WTC11 (cell line): ENCODE measurements around the gene EBF3. TPM values are rescaled to one million over a fixed set of nuclear protein-coding genes. Genes with fewer than 3 reads are reported as not detected.

Experiments
- ATAC-seq: fragments of 200-7000 bp; cut with Tn5 transposase; 2 replicates; pipeline ENCODE4 v1.10.0; 2021; ENCODE audit warnings: mild to moderate bottlenecking, moderate library complexity
- CTCF ChIA-PET: fragments of 300-600 bp; sonication (Branson Sonifier 250); formaldehyde crosslinking; loops from one replicate; lab custom pipeline; 2021; ENCODE audit warnings: antibody characterized with exemption; lab: Charles Lee
- POLR2A ChIA-PET: fragments of 350-600 bp; sonication (Branson Sonifier 250); formaldehyde crosslinking; loops from one replicate; lab custom pipeline; 2021; ENCODE audit warnings: antibody characterized with exemption; lab: Charles Lee
- DNase-seq: peaks from one replicate; pipeline ENCODE4 v3.0.0; 2021; ENCODE audit warnings: low spot score
- H3K27ac Mint-ChIP-seq: 2 replicates; pipeline ENCODE4 v1.8.0; 2021; ENCODE audit warnings: mixed read lengths
- H3K27me3 Mint-ChIP-seq: 2 replicates; pipeline ENCODE4 v1.8.0; 2021; ENCODE audit warnings: low read depth, mild to moderate bottlenecking, moderate library complexity, mixed read lengths
- H3K36me3 Mint-ChIP-seq: 2 replicates; pipeline ENCODE4 v1.8.0; 2021; ENCODE audit warnings: mixed read lengths
- H3K4me1 Mint-ChIP-seq: 2 replicates; pipeline ENCODE4 v1.8.0; 2022; ENCODE audit warnings: mixed read lengths
- H3K4me3 Mint-ChIP-seq: 2 replicates; pipeline ENCODE4 v1.8.0; 2021; ENCODE audit warnings: mild to moderate bottlenecking, moderate library complexity, mixed read lengths
- H3K9me3 Mint-ChIP-seq: 2 replicates; pipeline ENCODE4 v1.8.0; 2021; ENCODE audit warnings: mixed read lengths
- AR ChIP-seq: fragments of 250-450 bp; sonication (Bioruptor Pico); IDR thresholded peaks from 2 replicates; pipeline ENCODE4 v1.9.0; 2021; ENCODE audit warnings: mild to moderate bottlenecking
- CBFB ChIP-seq: sonication (generic); formaldehyde crosslinking; IDR thresholded peaks from 2 replicates; pipeline ENCODE4 v1.8.1; 2022; ENCODE audit warnings: mild to moderate bottlenecking, low read depth, missing genetic modification reagents
- CREB1 ChIP-seq: sonication (generic); formaldehyde crosslinking; IDR thresholded peaks from 2 replicates; pipeline ENCODE4 v1.8.0; 2023; ENCODE audit warnings: mild to moderate bottlenecking, missing genetic modification reagents
- E2F5 ChIP-seq: sonication (generic); formaldehyde crosslinking; IDR thresholded peaks from 2 replicates; pipeline ENCODE4 v1.8.1; 2022; ENCODE audit warnings: mild to moderate bottlenecking, moderate library complexity, missing genetic modification reagents
- ELF4 ChIP-seq: sonication (generic); formaldehyde crosslinking; IDR thresholded peaks from 2 replicates; pipeline ENCODE4 v1.8.1; 2022; ENCODE audit warnings: low read depth, mild to moderate bottlenecking, moderate library complexity, missing genetic modification reagents
- EMX1 ChIP-seq: fragments of 250-450 bp; sonication (Bioruptor Pico); IDR thresholded peaks from 2 replicates; pipeline ENCODE4 v1.8.0; 2021; ENCODE audit warnings: mild to moderate bottlenecking
- FOXK1 ChIP-seq: sonication (generic); formaldehyde crosslinking; IDR thresholded peaks from 2 replicates; pipeline ENCODE4 v1.8.0; 2022; ENCODE audit warnings: mild to moderate bottlenecking, moderate library complexity, missing genetic modification reagents
- HMGA2 ChIP-seq: fragments of 250-450 bp; sonication (Bioruptor Pico); IDR thresholded peaks from 2 replicates; pipeline ENCODE4 v1.4.0; 2021; ENCODE audit warnings: mild to moderate bottlenecking, moderate library complexity
- JUN ChIP-seq: sonication (generic); formaldehyde crosslinking; IDR thresholded peaks from 2 replicates; pipeline ENCODE4 v1.8.0; 2023; ENCODE audit warnings: mild to moderate bottlenecking, missing genetic modification reagents
- MYBL2 ChIP-seq: sonication (generic); formaldehyde crosslinking; IDR thresholded peaks from 2 replicates; pipeline ENCODE4 v1.8.1; 2023; ENCODE audit warnings: mild to moderate bottlenecking, moderate library complexity, missing genetic modification reagents
- NR1H2 ChIP-seq: sonication (generic); formaldehyde crosslinking; IDR thresholded peaks from 2 replicates; pipeline ENCODE4 v1.9.0; 2021; ENCODE audit warnings: mild to moderate bottlenecking, moderate library complexity, missing genetic modification reagents
- NR2C2 ChIP-seq: sonication (generic); formaldehyde crosslinking; IDR thresholded peaks from 2 replicates; pipeline ENCODE4 v1.8.0; 2022; ENCODE audit warnings: mild to moderate bottlenecking, missing genetic modification reagents
- PRRX2 ChIP-seq: fragments of 250-450 bp; sonication (Bioruptor Pico); IDR thresholded peaks from 2 replicates; pipeline ENCODE4 v1.8.0; 2021; ENCODE audit warnings: mild to moderate bottlenecking
- SMAD3 ChIP-seq: sonication (generic); formaldehyde crosslinking; IDR thresholded peaks from 2 replicates; pipeline ENCODE4 v1.8.0; 2022; ENCODE audit warnings: missing genetic modification reagents, mild to moderate bottlenecking, borderline replicate concordance
- SOX15 ChIP-seq: fragments of 250-450 bp; sonication (Bioruptor Pico); IDR thresholded peaks from 2 replicates; pipeline ENCODE4 v1.9.0; 2021; ENCODE audit warnings: mild to moderate bottlenecking
- TEAD4 ChIP-seq: sonication (generic); formaldehyde crosslinking; IDR thresholded peaks from 2 replicates; pipeline ENCODE4 v1.8.0; 2022; ENCODE audit warnings: mild to moderate bottlenecking, missing genetic modification reagents
- ZNF219 ChIP-seq: sonication (generic); formaldehyde crosslinking; IDR thresholded peaks from 2 replicates; pipeline ENCODE4 v1.8.0; 2023; ENCODE audit warnings: missing genetic modification reagents, mild to moderate bottlenecking, borderline replicate concordance
- ZNF671 ChIP-seq: fragments of 250-450 bp; sonication (Bioruptor Pico); IDR thresholded peaks from 2 replicates; pipeline ENCODE4 v1.8.0; 2021; ENCODE audit warnings: mild to moderate bottlenecking
- total RNA-seq: library from RNA; stranded (reverse); gene quantifications from 3 replicates; pipeline ENCODE4 v1.2.3, GENCODE V29; 2021
- TF ChIP-seq, protein P1 (sequence below): sonication (generic); formaldehyde crosslinking; IDR thresholded peaks from 2 replicates; pipeline ENCODE4 v1.8.0; 2022; ENCODE audit warnings: missing genetic modification reagents
- TF ChIP-seq, protein P2 (sequence below): sonication (generic); formaldehyde crosslinking; IDR thresholded peaks from 2 replicates; pipeline ENCODE4 v1.8.0; 2022; ENCODE audit warnings: mild to moderate bottlenecking, missing genetic modification reagents
- TF ChIP-seq, protein P3 (sequence below): sonication (generic); formaldehyde crosslinking; IDR thresholded peaks from 2 replicates; pipeline ENCODE4 v1.8.0; 2023; ENCODE audit warnings: mild to moderate bottlenecking, missing genetic modification reagents

The EBF3 gene
- total RNA-seq, 1 experiment from 2014 or later = 1.2 TPM

DNA sequence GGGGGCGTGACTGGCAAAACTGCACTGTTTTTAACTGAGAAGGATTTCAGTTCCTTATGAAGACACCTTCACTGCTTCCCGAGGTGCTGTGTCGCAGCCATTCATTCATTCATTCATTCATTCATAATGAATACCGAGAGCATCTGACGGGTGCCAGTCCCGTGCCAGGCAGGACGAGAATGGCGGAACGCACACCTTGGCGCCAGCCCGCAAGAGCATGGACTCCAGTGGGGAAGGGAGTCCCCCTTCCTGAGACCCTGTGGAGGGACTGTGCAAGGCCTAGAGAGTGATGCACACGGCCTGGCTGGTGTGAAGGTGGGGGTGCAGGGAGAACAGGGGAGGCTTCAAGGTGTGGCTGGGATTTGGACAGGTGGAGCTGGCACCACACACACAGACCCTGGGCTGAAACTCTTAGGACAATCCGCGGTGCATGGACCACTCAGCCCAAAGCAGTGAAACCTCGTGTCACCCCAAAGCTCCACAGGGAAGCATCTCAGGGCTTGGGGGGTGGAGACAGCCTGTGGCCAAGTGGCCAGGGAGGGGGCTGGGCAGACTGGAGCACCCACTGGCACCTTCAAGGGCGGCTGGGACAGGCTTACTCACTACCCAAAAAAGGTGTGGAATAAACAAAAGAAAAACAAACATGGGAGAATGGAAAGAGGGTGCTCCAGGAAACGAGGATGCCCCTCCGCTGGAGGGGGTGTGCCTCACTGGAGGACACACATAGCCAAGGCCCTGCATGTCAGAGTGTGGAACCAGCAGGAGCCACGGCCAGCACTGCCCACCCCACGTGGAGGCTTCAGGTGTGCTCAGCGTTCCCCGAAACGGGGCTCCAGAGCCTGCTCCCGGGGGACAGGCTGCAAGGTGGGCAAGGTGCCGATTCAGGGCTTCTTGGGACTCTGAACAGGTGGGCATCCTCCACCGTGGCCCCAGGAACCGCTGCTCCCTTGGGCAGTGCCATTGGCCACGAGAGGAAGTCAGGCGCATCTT lies 37.7 kb downstream of the EBF3 start (continued):
- TF ChIP-seq JUN (CRISPR knock-in tag) (no peak), ZNF219 (no peak), HMGA2 (CRISPR knock-in tag) (no peak), E2F5 (no peak), NR2C2 (no peak), CREB1 (no peak), EMX1 (CRISPR knock-in tag) (no peak), FOXK1 (no peak), SOX15 (CRISPR knock-in tag) (no peak)

GRCh38 chr10:129924375-129925085 lies 39.5 kb downstream of the EBF3 start:
- Mint-ChIP-seq H3K9me3 (no peaks in the 10 kb centered on the region), H3K4me1 (peaks cover 12% of the 10 kb centered on the region), H3K27ac (no peak overlapping the region), H3K27me3 (no peaks in the 10 kb centered on the region), H3K36me3 (no peaks in the 10 kb centered on the region), H3K4me3 (no peak overlapping the region)
- DNase-seq = no peak
- POLR2A ChIA-PET = no interaction called here
- CTCF ChIA-PET = interaction anchor here (0.7 to 1.9 kb wide), 3 partner anchors 34 to 71 kb away, joined by 3 to 9 read pairs (median 3); no protein-coding TSS in a partner anchor
- no peak for ATAC-seq
- TF ChIP-seq TEAD4 (CRISPR knock-in tag) (no peak), SMAD3 (CRISPR knock-in tag) (no peak), PRRX2 (CRISPR knock-in tag) (no peak), MYBL2 (CRISPR knock-in tag) (no peak), ZNF671 (no peak), SOX15 (CRISPR knock-in tag) (no peak), CBFB (CRISPR knock-in tag) (no peak), ELF4 (CRISPR knock-in tag) (no peak), AR (CRISPR knock-in tag) (no peak), NR1H2 (CRISPR knock-in tag) (no peak), CREB1 (no peak)
- TF ChIP-seq, protein P1, sequence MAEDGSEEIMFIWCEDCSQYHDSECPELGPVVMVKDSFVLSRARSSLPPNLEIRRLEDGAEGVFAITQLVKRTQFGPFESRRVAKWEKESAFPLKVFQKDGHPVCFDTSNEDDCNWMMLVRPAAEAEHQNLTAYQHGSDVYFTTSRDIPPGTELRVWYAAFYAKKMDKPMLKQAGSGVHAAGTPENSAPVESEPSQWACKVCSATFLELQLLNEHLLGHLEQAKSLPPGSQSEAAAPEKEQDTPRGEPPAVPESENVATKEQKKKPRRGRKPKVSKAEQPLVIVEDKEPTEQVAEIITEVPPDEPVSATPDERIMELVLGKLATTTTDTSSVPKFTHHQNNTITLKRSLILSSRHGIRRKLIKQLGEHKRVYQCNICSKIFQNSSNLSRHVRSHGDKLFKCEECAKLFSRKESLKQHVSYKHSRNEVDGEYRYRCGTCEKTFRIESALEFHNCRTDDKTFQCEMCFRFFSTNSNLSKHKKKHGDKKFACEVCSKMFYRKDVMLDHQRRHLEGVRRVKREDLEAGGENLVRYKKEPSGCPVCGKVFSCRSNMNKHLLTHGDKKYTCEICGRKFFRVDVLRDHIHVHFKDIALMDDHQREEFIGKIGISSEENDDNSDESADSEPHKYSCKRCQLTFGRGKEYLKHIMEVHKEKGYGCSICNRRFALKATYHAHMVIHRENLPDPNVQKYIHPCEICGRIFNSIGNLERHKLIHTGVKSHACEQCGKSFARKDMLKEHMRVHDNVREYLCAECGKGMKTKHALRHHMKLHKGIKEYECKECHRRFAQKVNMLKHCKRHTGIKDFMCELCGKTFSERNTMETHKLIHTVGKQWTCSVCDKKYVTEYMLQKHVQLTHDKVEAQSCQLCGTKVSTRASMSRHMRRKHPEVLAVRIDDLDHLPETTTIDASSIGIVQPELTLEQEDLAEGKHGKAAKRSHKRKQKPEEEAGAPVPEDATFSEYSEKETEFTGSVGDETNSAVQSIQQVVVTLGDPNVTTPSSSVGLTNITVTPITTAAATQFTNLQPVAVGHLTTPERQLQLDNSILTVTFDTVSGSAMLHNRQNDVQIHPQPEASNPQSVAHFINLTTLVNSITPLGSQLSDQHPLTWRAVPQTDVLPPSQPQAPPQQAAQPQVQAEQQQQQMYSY = no peak
- TF ChIP-seq, protein P2, sequence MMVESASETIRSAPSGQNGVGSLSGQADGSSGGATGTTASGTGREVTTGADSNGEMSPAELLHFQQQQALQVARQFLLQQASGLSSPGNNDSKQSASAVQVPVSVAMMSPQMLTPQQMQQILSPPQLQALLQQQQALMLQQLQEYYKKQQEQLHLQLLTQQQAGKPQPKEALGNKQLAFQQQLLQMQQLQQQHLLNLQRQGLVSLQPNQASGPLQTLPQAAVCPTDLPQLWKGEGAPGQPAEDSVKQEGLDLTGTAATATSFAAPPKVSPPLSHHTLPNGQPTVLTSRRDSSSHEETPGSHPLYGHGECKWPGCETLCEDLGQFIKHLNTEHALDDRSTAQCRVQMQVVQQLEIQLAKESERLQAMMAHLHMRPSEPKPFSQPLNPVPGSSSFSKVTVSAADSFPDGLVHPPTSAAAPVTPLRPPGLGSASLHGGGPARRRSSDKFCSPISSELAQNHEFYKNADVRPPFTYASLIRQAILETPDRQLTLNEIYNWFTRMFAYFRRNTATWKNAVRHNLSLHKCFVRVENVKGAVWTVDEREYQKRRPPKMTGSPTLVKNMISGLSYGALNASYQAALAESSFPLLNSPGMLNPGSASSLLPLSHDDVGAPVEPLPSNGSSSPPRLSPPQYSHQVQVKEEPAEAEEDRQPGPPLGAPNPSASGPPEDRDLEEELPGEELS (CRISPR knock-in tag) = no peak
- TF ChIP-seq, protein P3, sequence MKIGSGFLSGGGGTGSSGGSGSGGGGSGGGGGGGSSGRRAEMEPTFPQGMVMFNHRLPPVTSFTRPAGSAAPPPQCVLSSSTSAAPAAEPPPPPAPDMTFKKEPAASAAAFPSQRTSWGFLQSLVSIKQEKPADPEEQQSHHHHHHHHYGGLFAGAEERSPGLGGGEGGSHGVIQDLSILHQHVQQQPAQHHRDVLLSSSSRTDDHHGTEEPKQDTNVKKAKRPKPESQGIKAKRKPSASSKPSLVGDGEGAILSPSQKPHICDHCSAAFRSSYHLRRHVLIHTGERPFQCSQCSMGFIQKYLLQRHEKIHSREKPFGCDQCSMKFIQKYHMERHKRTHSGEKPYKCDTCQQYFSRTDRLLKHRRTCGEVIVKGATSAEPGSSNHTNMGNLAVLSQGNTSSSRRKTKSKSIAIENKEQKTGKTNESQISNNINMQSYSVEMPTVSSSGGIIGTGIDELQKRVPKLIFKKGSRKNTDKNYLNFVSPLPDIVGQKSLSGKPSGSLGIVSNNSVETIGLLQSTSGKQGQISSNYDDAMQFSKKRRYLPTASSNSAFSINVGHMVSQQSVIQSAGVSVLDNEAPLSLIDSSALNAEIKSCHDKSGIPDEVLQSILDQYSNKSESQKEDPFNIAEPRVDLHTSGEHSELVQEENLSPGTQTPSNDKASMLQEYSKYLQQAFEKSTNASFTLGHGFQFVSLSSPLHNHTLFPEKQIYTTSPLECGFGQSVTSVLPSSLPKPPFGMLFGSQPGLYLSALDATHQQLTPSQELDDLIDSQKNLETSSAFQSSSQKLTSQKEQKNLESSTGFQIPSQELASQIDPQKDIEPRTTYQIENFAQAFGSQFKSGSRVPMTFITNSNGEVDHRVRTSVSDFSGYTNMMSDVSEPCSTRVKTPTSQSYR (CRISPR knock-in tag) = no peak
